ENCODE results near the gene LGALS4. TPM values are rescaled to one million over a fixed set of nuclear protein-coding genes. Genes with fewer than 3 reads are reported as not detected.
"Not testable (repeated sequence)": the region's sequence is repeated elsewhere in the genome, so short reads cannot be mapped to it uniquely, and the experiment has no call there.

The LGALS4 gene
- total RNA-seq, 1 donor from 2014 or later, result not detected

DNA sequence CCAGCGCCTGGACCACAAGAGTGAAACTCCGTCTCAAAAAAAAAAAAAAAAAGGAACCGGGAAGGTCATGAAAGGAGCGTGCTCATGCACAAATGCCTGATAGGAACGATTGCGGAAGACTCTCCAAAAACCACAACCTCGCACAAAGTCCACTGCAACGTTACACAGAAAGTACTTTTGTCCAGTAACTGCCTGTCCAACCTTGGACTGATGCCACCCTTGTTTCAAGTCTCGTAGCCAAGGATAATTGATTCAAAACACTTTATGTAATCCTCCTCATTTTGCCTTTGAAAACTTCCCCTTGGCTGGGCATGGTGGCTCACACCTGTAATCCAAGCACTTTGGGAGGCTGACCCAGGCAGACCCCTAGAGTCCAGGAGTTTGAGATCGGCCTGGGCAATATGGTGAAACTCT, 53.1 kb downstream of the LGALS4 start:
- Mint-ChIP-seq H3K4me3 (ENCODE audit: unreplicated experiment) (no peak overlapping the region), H3K9me3 (ENCODE audit: low read depth) (no peaks in the 10 kb centered on the region), H3K27me3 (ENCODE audit: low read depth) (no peaks in the 10 kb centered on the region), H3K36me3 (ENCODE audit: low read depth) (no peaks in the 10 kb centered on the region), H3K4me1 (ENCODE audit: low read depth) (no peaks in the 10 kb centered on the region), H3K27ac (ENCODE audit: unreplicated experiment) (no peak overlapping the region)
- DNase-seq (ENCODE audit: low spot score), result no peak
- TF ChIP-seq CTCF (IDR thresholded peaks at IDR 0.05), result no peak

DNA sequence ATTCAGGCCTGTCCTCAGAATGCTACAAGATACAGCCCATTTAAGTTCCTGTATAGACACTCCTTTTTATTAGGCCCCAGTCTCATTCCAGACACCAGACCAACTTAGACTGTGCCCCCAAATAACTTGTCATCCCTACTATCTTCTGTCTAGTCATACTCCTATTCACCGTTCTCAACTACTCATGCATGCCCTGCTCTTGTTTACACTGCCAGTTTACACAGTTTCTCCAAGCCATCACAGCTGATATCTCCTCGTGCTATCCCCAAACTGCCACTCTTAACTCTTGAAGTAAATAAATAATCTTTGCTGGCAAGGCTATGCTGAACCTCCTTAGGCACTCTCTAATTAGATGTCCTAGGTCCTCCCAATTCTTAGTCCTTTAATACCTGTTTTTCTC, 58.5 kb downstream of the LGALS4 start:
- DNase-seq (ENCODE audit: low spot score); H3K4me1 Mint-ChIP-seq (ENCODE audit: low read depth); H3K27ac Mint-ChIP-seq (ENCODE audit: unreplicated experiment): not testable (repeated sequence)

DNA sequence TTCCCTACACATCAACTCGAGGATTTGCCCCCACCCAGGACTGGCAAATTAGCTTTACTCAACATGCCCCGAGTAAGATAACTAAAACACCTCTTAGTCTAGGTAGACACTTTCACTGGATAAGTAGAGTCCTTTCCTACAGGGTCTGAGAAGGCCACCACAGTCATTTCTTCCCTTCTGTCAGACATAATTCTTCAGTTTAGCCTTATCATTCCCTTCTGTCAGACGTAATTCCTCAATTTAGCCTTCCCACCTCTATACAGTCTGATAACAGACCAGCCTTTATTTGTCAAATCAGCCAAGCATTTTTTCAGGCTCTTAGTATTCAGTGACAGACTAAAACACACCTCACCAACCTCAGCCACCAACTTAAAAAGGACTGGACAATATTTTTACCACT, 59.0 kb downstream of the LGALS4 start:
- not testable (repeated sequence) for DNase-seq (ENCODE audit: low spot score); H3K9me3 Mint-ChIP-seq (ENCODE audit: low read depth); H3K27ac Mint-ChIP-seq (ENCODE audit: unreplicated experiment); H3K36me3 Mint-ChIP-seq (ENCODE audit: low read depth); H3K4me3 Mint-ChIP-seq (ENCODE audit: unreplicated experiment); H3K4me1 Mint-ChIP-seq (ENCODE audit: low read depth); H3K27me3 Mint-ChIP-seq (ENCODE audit: low read depth)

More for the DNA sequence above, 58.5 kb downstream of the LGALS4 start:
- not testable (repeated sequence) for H3K4me3 Mint-ChIP-seq (ENCODE audit: unreplicated experiment); H3K27me3 Mint-ChIP-seq (ENCODE audit: low read depth); H3K9me3 Mint-ChIP-seq (ENCODE audit: low read depth); H3K36me3 Mint-ChIP-seq (ENCODE audit: low read depth)

Other genes with a start within 250 kb of the LGALS4 start
- gene MAP4K1, start 195.0 kb downstream of the LGALS4 start, total RNA-seq, result 0.23 to 1.4 TPM (median 1.4 TPM) in 3 replicates
- 177 to 208 TPM (median 185 TPM) in 3 replicates for gene EIF3K, start 193.8 kb downstream of the LGALS4 start, total RNA-seq
- 641 to 921 TPM (median 917 TPM) in 3 replicates for gene ACTN4, start 165.3 kb downstream of the LGALS4 start, total RNA-seq
- gene CAPN12, start 68.5 kb downstream of the LGALS4 start, total RNA-seq, result 0.40 to 0.44 TPM (median 0.44 TPM) in 3 replicates
- not detected in 3 replicates for gene LGALS7, start 39.4 kb downstream of the LGALS4 start, total RNA-seq
- gene LGALS7B, start 23.7 kb downstream of the LGALS4 start, total RNA-seq, result not detected in 3 replicates
- gene ECH1, start 18.8 kb upstream of the LGALS4 start, total RNA-seq, result 94.9 to 112 TPM (median 94.9 TPM) in 3 replicates
- 214 to 255 TPM (median 222 TPM) in 3 replicates for gene HNRNPL, start 37.0 kb upstream of the LGALS4 start, total RNA-seq
- 0.65 to 0.92 TPM (median 0.92 TPM) in 3 replicates for gene RINL, start 65.3 kb upstream of the LGALS4 start, total RNA-seq
- 54.0 to 57.1 TPM (median 54.2 TPM) in 3 replicates for gene SIRT2, start 86.7 kb upstream of the LGALS4 start, total RNA-seq
- 15.3 to 17.3 TPM (median 15.8 TPM) in 3 replicates for gene NFKBIB, start 87.0 kb upstream of the LGALS4 start, total RNA-seq
- 0.69 TPM in 1 of 3 replicates, not detected in the others for gene CCER2, start 99.2 kb upstream of the LGALS4 start, total RNA-seq
- gene SARS2, start 117.8 kb upstream of the LGALS4 start, total RNA-seq, result 14.4 to 25.8 TPM (median 15.6 TPM) in 3 replicates
- gene MRPS12, start 118.0 kb upstream of the LGALS4 start, total RNA-seq, result 23.1 to 34.0 TPM (median 27.7 TPM) in 3 replicates
- gene FBXO17, start 162.8 kb upstream of the LGALS4 start, total RNA-seq, result 40.2 to 44.9 TPM (median 40.6 TPM) in 3 replicates
- gene FBXO27, start 219.6 kb upstream of the LGALS4 start, total RNA-seq, result 4.6 to 7.4 TPM (median 6.7 TPM) in 3 replicates